ENCODE measurements around the gene CHDH. TPM values are rescaled to one million over a fixed set of nuclear protein-coding genes. Genes with fewer than 3 reads are reported as not detected.

The CHDH gene
- polyA plus RNA-seq, 2 of the 4 experiments (the other 2 are of a cell fraction): 1.1 to 2.8 TPM

GRCh38 chr3:53883008-53883407 is 36.8 kb upstream of the CHDH start:
- no peak for DNase-seq (ENCODE audit: low read depth in 1 of 2, low spot score in 1 of 2)
- Histone ChIP-seq H3K4me1 (peaks cover 10% of the 10 kb centered on the region), H3K4me2 (no peak overlapping the region), H3K9me3 (no peaks in the 10 kb centered on the region), H3K27ac (no peak overlapping the region), H3K4me3 (no peak overlapping the region)
- no peak for TF ChIP-seq ELK1 (IDR thresholded peaks at IDR 0.05; ENCODE audit: low read depth, low read length)
- TF ChIP-seq PHF8 (IDR thresholded peaks at IDR 0.05; ENCODE audit: borderline replicate concordance, low read depth): no peak
- no peak for TF ChIP-seq ZC3H11A (IDR thresholded peaks at IDR 0.05)
- no peak for TF ChIP-seq HOXA7 (CRISPR knock-in tag; IDR thresholded peaks at IDR 0.05)
- TF ChIP-seq HOXB13 (CRISPR knock-in tag; IDR thresholded peaks at IDR 0.05; ENCODE audit: low read depth): no peak
- no peak for TF ChIP-seq NFE2L2 (conservative IDR thresholded peaks at IDR 0.05; ENCODE audit: low read length)
- TF ChIP-seq USF2 (IDR thresholded peaks at IDR 0.05): no peak
- no peak for TF ChIP-seq RAD21 (conservative IDR thresholded peaks at IDR 0.05 in 1 of 2, IDR thresholded peaks at IDR 0.05 in 1 of 2)
- no peak for TF ChIP-seq RCOR1 (IDR thresholded peaks at IDR 0.05; ENCODE audit: low read depth, low read length)
- TF ChIP-seq E2F6 (IDR thresholded peaks at IDR 0.05; ENCODE audit: borderline replicate concordance, low read depth): no peak
- TF ChIP-seq MYC (IDR thresholded peaks at IDR 0.05; ENCODE audit: borderline replicate concordance, low read length): no peak
- TF ChIP-seq CBX8 (IDR thresholded peaks at IDR 0.05): no peak
- TF ChIP-seq NPAS2 (CRISPR knock-in tag; IDR thresholded peaks at IDR 0.05; ENCODE audit: borderline replicate concordance): no peak
- TF ChIP-seq PBX3 (IDR thresholded peaks at IDR 0.05): no peak
- ATAC-seq: no peak
- ChIA-PET POLR2A (no interaction called here), CTCF (no interaction called here)
- FAIRE-seq: no peak
- WGBS (ENCODE audit: missing lambda C conversion rate): 96% methylated on average over 4 of the region's 4 CpGs

GRCh38 chr3:53881691-53882593 is 35.7 kb upstream of the CHDH start, which contains the start of gene ACTR8:
Gene ACTR8 (minus strand): TSS chr3:53882152. CDS start chr3:53882101, 51 bp downstream.
- H3K4me3 ChIP-seq: peak within 1 kb of the TSS; percentile 72
- H3K27ac ChIP-seq: peak within 1 kb of the TSS; percentile 91
- H3K9me3 ChIP-seq: no peaks in the 10 kb centered on the region
- 10% methylated on average over 13 of the region's 65 CpGs for WGBS (ENCODE audit: missing lambda C conversion rate)
- H3K4me1 ChIP-seq: peaks cover 10% of the 10 kb centered on the region
- FAIRE-seq: no peak
- peak within 1 kb of the TSS; percentile 79 for H3K4me2 ChIP-seq
- ChIA-PET CTCF (interaction anchor here (1.7 kb wide), 1 partner anchor 9 kb away, joined by 6 read pairs; no protein-coding TSS in a partner anchor), POLR2A (interaction anchor here (0.6 kb wide), 1 partner anchor 10 kb away, joined by 3 read pairs; no protein-coding TSS in a partner anchor)
- TF ChIP-seq JUN (IDR thresholded peaks at IDR 0.05): peak; percentile 42 to 65; a peak in 2 of 5 replicates
- no peak for TF ChIP-seq RARB (CRISPR knock-in tag; IDR thresholded peaks at IDR 0.05)
- no peak for TF ChIP-seq ESRRA (IDR thresholded peaks at IDR 0.05; ENCODE audit: borderline replicate concordance, low read length)
- TF ChIP-seq PHF8 (IDR thresholded peaks at IDR 0.05; ENCODE audit: borderline replicate concordance, low read depth): peak; percentile 46; the same call in 1 of the 2 replicates
- TF ChIP-seq POLR2A (IDR thresholded peaks at IDR 0.05; ENCODE audit: low read length): peak; percentile 92
- TF ChIP-seq HES2 (IDR thresholded peaks at IDR 0.05): no peak
- TF ChIP-seq BCL3 (IDR thresholded peaks at IDR 0.05): 0 out of 3 replicates have a peak, but pooled peaks have one; percentile 60
- peak; percentile 52 to 76 for DNase-seq (ENCODE audit: low read depth in 1 of 2, low spot score in 1 of 2)
- ATAC-seq: peak; percentile 93 to 98

Measured in A549 (cell line).